Mucosa of descending colon (tissue), 3 donors: ENCODE results near the gene NPR3. TPM values are rescaled to one million over a fixed set of nuclear protein-coding genes. Genes with fewer than 3 reads are reported as not detected.

Source experiments
- ATAC-seq: fragments of 200-7000 bp; cut with Tn5 transposase; one replicate; pipeline ENCODE4 v1.9.1; 2020; ENCODE audit warnings: mild to moderate bottlenecking, moderate library complexity
- DNase-seq, 3 donors: peaks; one replicate each; pipeline ENCODE4 v3.0.0-alpha.2; 2020
- H3K36me3 ChIP-seq: fragments of 200-600 bp; one replicate; pipeline ENCODE4 v1.8.0; 2021; ENCODE audit warnings: low read depth, mild to moderate bottlenecking
- H3K4me1 ChIP-seq: fragments of 200-600 bp; one replicate; pipeline ENCODE4 v1.8.0; 2021; ENCODE audit warnings: low read depth, mild to moderate bottlenecking
- H3K4me3 ChIP-seq: fragments of 200-600 bp; one replicate; pipeline ENCODE4 v1.8.0; 2021; ENCODE audit warnings: mild to moderate bottlenecking
- H3K9me3 ChIP-seq: fragments of 200-600 bp; one replicate; pipeline ENCODE4 v1.8.0; 2021; ENCODE audit warnings: mild to moderate bottlenecking
- CTCF ChIP-seq: fragments of 200-600 bp; IDR thresholded peaks from one replicate; pipeline ENCODE4 v1.8.0; 2022; ENCODE audit warnings: antibody characterized with exemption, mild to moderate bottlenecking
- intact Hi-C, 2 donors: fragments of 100-400 bp; cut with DNase I in 1 of 2; cut with micrococcal nuclease in 1 of 2; formaldehyde crosslinking; loops; one replicate each; pipeline versions ENCODE4 v1.11.0 to v1.11.1; 2022; cut with DNase I, micrococcal nuclease
- total RNA-seq, 3 donors: library from RNA; stranded (reverse); fragmentation: NEBNext Ultra II Directional in 2 of 3; extraction: Animal tissue kit (Norgen Biotek cat#: 25700) in 2 of 3; gene quantifications; one replicate each; pipeline versions ENCODE4 v1.2.1 to v1.2.4, GENCODE V29; 2021 to 2023
- donor health status: DM: no; HTN: no; CAD: no; lungs with moderate emphysema.
- donor health status: DM: no; HTN: no; CAD: no.
- donor health status: DM: no; HTN: yes; CAD: no.

Gene NPR3
- total RNA-seq, 3 donors from 2014 or later = 1.4 to 24.0 (median 2.8) TPM

DNA sequence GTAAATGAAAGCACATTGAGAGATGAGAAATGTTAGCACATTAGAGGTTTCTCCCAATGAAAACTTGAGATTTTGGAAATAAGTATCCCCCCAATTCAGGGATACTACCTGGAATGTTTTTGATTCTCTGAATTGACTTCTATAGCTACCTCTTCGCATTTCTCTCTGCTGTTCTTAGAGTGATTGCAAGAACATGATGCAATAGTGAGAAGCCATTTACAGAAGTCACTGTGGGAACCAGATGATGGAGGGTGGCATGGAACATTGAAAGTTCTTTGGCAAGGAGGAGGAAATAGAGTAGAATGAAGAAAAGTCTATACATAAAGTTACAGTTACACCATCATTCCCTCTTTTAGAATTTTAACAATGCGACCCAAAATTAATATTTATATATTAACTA, 9.2 kb downstream of the NPR3 start:
- intact Hi-C loops = no loop called here
- DNase-seq = no peak
- H3K36me3 ChIP-seq = no peaks in the 10 kb centered on the region
- no peak for ATAC-seq
- no peak overlapping the region for H3K4me3 ChIP-seq
- no peak for TF ChIP-seq CTCF
- peaks cover 3% of the 10 kb centered on the region for H3K9me3 ChIP-seq
- H3K4me1 ChIP-seq = no peaks in the 10 kb centered on the region

GRCh38 chr5:32721626-32722025, 10.5 kb downstream of the NPR3 start:
- DNase-seq = no peak
- TF ChIP-seq CTCF = no peak
- no peak overlapping the region for H3K4me3 ChIP-seq
- intact Hi-C loops = no loop called here
- no peak for ATAC-seq
- H3K4me1 ChIP-seq = no peaks in the 10 kb centered on the region
- no peaks in the 10 kb centered on the region for H3K36me3 ChIP-seq
- peaks cover 3% of the 10 kb centered on the region for H3K9me3 ChIP-seq

GRCh38 chr5:32722957-32723356, 11.8 kb downstream of the NPR3 start:
- ATAC-seq (no peak), DNase-seq (no peak)
- Histone ChIP-seq H3K4me3 (no peak overlapping the region), H3K4me1 (no peaks in the 10 kb centered on the region), H3K9me3 (peaks cover 3% of the 10 kb centered on the region), H3K36me3 (no peaks in the 10 kb centered on the region)
- no peak for TF ChIP-seq CTCF
- intact Hi-C loops = no loop called here

DNA sequence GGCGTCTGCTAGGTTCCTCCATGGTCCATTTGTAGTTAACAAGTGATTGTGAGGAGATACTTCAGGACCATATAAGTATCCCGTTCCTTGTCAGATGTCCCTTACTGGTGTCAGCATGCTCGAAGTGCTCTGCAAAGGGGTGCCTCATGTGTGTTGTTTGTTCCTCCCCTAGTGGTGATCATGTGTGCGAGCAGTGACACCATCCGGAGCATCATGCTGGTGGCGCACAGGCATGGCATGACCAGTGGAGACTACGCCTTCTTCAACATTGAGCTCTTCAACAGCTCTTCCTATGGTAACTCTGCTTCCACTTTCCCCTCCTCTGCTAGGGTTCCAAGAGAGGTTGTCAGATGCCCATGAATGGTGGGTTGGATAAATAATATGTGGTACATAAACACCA, 13.4 kb downstream of the NPR3 start:
- TF ChIP-seq CTCF = no peak
- intact Hi-C loops = no loop called here

DNA sequence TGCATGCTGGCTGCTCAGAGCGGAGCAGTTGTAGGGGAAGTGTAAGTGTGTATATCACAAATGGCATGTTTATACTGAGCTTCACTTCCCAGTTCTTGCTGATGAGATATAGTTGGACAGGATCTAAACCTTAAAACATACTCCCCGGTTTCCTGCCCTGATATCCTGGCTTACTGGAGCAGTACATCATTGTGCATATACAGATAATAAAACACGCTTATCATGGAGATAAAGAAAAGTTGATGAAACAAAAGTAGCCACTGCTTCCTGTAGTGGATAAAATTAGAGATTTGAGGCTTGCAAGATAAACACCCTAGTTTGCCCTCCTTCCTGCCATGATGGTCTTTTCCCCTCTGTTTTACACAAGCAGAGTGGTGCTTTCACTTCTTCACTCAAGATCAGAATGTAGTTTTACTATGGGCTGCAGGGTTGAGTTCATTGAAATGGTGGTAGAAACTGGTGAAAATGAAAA, 15.0 kb downstream of the NPR3 start:
- DNase-seq (no peak), ATAC-seq (no peak)
- no peak overlapping the region for H3K4me3 ChIP-seq
- no peak for TF ChIP-seq CTCF
- H3K9me3 ChIP-seq = no peaks in the 10 kb centered on the region
- H3K36me3 ChIP-seq = no peaks in the 10 kb centered on the region
- H3K4me1 ChIP-seq = no peaks in the 10 kb centered on the region
- intact Hi-C loops = no loop called here

More for the DNA sequence above, 13.4 kb downstream of the NPR3 start:
- Histone ChIP-seq H3K4me1 (no peaks in the 10 kb centered on the region), H3K4me3 (no peak overlapping the region), H3K9me3 (no peaks in the 10 kb centered on the region), H3K36me3 (no peaks in the 10 kb centered on the region)
- ATAC-seq (no peak), DNase-seq (no peak)

DNA sequence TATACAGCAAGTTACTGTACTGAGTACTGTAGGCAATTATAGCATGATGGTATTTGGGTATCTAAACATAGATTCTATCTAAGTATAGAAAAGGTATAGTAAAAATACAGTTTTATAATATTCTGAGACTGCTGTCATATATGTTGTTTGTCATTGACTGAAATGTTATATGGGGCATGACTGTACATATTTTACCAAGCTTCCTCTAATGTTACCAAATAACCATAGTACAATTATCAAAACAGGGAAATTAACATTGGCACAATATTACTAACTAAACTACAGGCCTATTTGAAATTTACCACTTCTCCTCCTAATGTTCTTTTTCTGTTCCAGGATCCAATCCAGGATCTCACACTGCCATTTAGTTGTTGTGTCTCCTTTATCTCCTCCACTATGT, 18.5 kb downstream of the NPR3 start:
- Histone ChIP-seq H3K4me3 (no peak overlapping the region), H3K9me3 (no peaks in the 10 kb centered on the region), H3K36me3 (no peaks in the 10 kb centered on the region), H3K4me1 (no peaks in the 10 kb centered on the region)
- intact Hi-C loops = no loop called here
- no peak for DNase-seq
- no peak for ATAC-seq
- no peak for TF ChIP-seq CTCF
